ENCODE measurements around the gene IVL. TPM values are rescaled to one million over a fixed set of nuclear protein-coding genes. Genes with fewer than 3 reads are reported as not detected.

IVL gene
- total and polyA plus RNA-seq, 12 donors: 0.16 to 0.30 TPM; not detected in 10

- H3K36me3 ChIP-seq (replicated peaks in 1 of 2): no peaks in the 10 kb centered on the region
- H3K27ac ChIP-seq: no peak overlapping the region
- no peaks in the 10 kb centered on the region for H3K4me1 ChIP-seq (replicated peaks in 1 of 2)
- H3K27me3 ChIP-seq: no peaks in the 10 kb centered on the region
- intact Hi-C loops (cut with DNase I): no loop called here
- 79 to 86% (median 80%) methylated on average over 4 of the region's 4 CpGs for WGBS, 4 donors
- no peaks in the 10 kb centered on the region for H3K9me3 ChIP-seq (replicated peaks in 1 of 3)
- DNase-seq: no peak
- TF ChIP-seq POLR2A (IDR thresholded peaks at IDR 0.05) (no peak), CTCF (IDR thresholded peaks at IDR 0.05) (no peak)
- no peak overlapping the region for H3K4me3 ChIP-seq
Measured at GRCh38 chr1:152861374-152861773, 47.0 kb upstream of the IVL start.

- Histone ChIP-seq H3K9me3 (replicated peaks in 1 of 3) (no peaks in the 10 kb centered on the region), H3K4me3 (no peak overlapping the region), H3K27ac (no peak overlapping the region), H3K36me3 (replicated peaks in 1 of 2) (no peaks in the 10 kb centered on the region), H3K4me1 (replicated peaks in 1 of 2) (no peaks in the 10 kb centered on the region), H3K27me3 (no peaks in the 10 kb centered on the region)
- intact Hi-C loops (cut with DNase I): no loop called here
- TF ChIP-seq POLR2A (IDR thresholded peaks at IDR 0.05) (no peak), CTCF (IDR thresholded peaks at IDR 0.05) (no peak)
- no peak for DNase-seq
Measured at GRCh38 chr1:152864443-152864842, 43.9 kb upstream of the IVL start.

- H3K27ac ChIP-seq: no peak overlapping the region
- H3K36me3 ChIP-seq (replicated peaks in 1 of 2): no peaks in the 10 kb centered on the region
- intact Hi-C loops (cut with DNase I): no loop called here
- no peak for DNase-seq
- no peaks in the 10 kb centered on the region for H3K9me3 ChIP-seq (replicated peaks in 1 of 3)
- no peaks in the 10 kb centered on the region for H3K4me1 ChIP-seq (replicated peaks in 1 of 2)
- WGBS, 4 donors: 72 to 86% (median 75%) methylated on average over 2 of the region's 2 CpGs
- TF ChIP-seq POLR2A (IDR thresholded peaks at IDR 0.05) (no peak), CTCF (IDR thresholded peaks at IDR 0.05) (no peak)
- H3K27me3 ChIP-seq: no peaks in the 10 kb centered on the region
- H3K4me3 ChIP-seq: no peak overlapping the region
Measured at GRCh38 chr1:152866321-152866720, 42.0 kb upstream of the IVL start.

GRCh38 chr1:152869808-152870419, 38.4 kb upstream of the IVL start:
- WGBS, 4 donors: 31 to 33% (median 33%) methylated on average over 9 of the region's 9 CpGs
- DNase-seq: peak; percentile 56 to 83 (median 72)
- no peaks in the 10 kb centered on the region for H3K9me3 ChIP-seq (replicated peaks in 1 of 3)

More at GRCh38 chr1:152869808-152870419, 38.4 kb upstream of the IVL start:
- Histone ChIP-seq H3K27me3 (no peaks in the 10 kb centered on the region), H3K36me3 (replicated peaks in 1 of 2) (no peaks in the 10 kb centered on the region), H3K4me3 (no peak overlapping the region), H3K4me1 (replicated peaks in 1 of 2) (no peaks in the 10 kb centered on the region), H3K27ac (no peak overlapping the region)
- intact Hi-C loops (cut with DNase I): loop anchor here (2.0 to 10.0 kb wide), 2 partner anchors 353 to 355 kb away; no protein-coding TSS in a partner anchor
- TF ChIP-seq CTCF (IDR thresholded peaks at IDR 0.05) (peak; percentile 47 to 68 (median 66)), POLR2A (IDR thresholded peaks at IDR 0.05) (no peak)

Measured in adrenal gland (tissue), 12 donors.